Measurements from ENCODE around the gene KPNA1. TPM values are rescaled to one million over a fixed set of nuclear protein-coding genes. Genes with fewer than 3 reads are reported as not detected.

Gene KPNA1
- total RNA-seq, 1 experiment from 2014 or later, result 64.3 TPM

DNA sequence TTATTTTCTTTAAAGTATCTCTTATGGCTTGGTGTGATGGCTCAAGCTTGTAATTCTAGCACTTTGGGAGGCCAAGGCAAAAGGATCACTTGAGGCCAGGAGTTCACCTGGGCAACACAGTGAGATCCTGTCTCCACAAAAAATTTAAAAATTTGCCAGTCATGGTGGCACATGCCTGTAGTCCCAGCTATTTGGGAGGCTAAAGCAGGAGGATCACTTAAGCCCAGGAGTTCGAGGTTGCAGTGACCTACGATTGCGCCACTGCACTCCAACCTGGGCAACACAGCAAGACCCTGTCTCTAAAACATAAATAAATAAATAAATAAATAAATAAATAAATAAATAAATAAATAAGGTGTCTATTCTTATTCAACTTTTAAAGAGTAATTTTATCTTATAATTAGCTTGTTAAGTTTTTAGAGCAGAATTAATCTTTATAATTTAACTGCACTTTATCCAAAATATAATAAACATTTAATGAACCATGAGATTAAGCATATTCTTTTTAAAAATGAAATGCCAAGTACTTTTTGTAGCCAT, 48.0 kb downstream of the KPNA1 start:
- ChIA-PET POLR2A (ENCODE audit: unreplicated experiment) (no interaction called here), CTCF (no interaction called here)
- no peak overlapping the region for H3K4me2 ChIP-seq (ENCODE audit: low read length)
- no peak for TF ChIP-seq EZH2 (IDR thresholded peaks at IDR 0.05; ENCODE audit: low read length, unreplicated experiment)
- TF ChIP-seq EZH2phosphoT487 (IDR thresholded peaks at IDR 0.05; ENCODE audit: borderline replicate concordance, low read length), result no peak
- TF ChIP-seq, protein P1, sequence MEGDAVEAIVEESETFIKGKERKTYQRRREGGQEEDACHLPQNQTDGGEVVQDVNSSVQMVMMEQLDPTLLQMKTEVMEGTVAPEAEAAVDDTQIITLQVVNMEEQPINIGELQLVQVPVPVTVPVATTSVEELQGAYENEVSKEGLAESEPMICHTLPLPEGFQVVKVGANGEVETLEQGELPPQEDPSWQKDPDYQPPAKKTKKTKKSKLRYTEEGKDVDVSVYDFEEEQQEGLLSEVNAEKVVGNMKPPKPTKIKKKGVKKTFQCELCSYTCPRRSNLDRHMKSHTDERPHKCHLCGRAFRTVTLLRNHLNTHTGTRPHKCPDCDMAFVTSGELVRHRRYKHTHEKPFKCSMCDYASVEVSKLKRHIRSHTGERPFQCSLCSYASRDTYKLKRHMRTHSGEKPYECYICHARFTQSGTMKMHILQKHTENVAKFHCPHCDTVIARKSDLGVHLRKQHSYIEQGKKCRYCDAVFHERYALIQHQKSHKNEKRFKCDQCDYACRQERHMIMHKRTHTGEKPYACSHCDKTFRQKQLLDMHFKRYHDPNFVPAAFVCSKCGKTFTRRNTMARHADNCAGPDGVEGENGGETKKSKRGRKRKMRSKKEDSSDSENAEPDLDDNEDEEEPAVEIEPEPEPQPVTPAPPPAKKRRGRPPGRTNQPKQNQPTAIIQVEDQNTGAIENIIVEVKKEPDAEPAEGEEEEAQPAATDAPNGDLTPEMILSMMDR (conservative IDR thresholded peaks at IDR 0.05; ENCODE audit: low read depth, low read length), result no peak
- H2AFZ ChIP-seq (ENCODE audit: low read length), result no peak overlapping the region
- intact Hi-C loops (cut with micrococcal nuclease), result no loop called here
- no peaks in the 10 kb centered on the region for H3K9me2 ChIP-seq (replicated peaks; ENCODE audit: low read length)
- no peak overlapping the region for H3K9ac ChIP-seq (ENCODE audit: low read length)
- peaks cover 32% of the 10 kb centered on the region for H3K36me3 ChIP-seq (ENCODE audit: low read depth, low read length)
- no peak overlapping the region for H3K27ac ChIP-seq (ENCODE audit: low read length)
- peaks cover 24% of the 10 kb centered on the region for H4K20me1 ChIP-seq (ENCODE audit: low read length)
- no peak for DNase-seq
- H3K4me3 ChIP-seq (ENCODE audit: low read length), result no peak overlapping the region
- H3K9me3 ChIP-seq (ENCODE audit: low read length), result no peaks in the 10 kb centered on the region
- H3F3A ChIP-seq (ENCODE audit: low read length, unreplicated experiment), result no peaks in the 10 kb centered on the region
- H3K4me1 ChIP-seq (ENCODE audit: insufficient read depth, low read length), result no peaks in the 10 kb centered on the region
- BruUV-seq (replicated peaks), result no TSS peak
- H3K79me2 ChIP-seq (ENCODE audit: low read length), result peaks cover 50% of the 10 kb centered on the region
- ATAC-seq, result no peak
- no peaks in the 10 kb centered on the region for H3K27me3 ChIP-seq (ENCODE audit: low read length)

DNA sequence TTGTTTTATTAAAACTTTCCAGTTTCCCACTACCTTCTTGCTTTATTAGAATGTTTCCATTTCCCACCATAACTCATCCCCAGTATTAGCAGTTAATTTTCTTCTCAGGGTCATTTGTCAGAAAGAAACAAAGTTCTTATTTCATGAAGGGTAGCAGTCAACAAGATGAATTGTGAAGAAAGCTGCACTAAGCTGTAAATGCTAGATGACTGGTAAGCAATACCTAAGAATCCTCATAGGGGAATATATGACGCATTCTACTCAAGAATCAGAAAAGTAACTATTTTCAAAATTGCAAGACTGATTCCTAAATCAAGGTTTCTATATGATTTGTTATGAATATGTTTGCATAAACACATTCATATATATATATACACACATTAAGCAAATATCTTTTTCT, 50.1 kb downstream of the KPNA1 start:
- peaks cover 43% of the 10 kb centered on the region for H3K36me3 ChIP-seq (ENCODE audit: low read depth, low read length)
- POLR2A ChIA-PET (ENCODE audit: unreplicated experiment), result no interaction called here
- TF ChIP-seq EZH2 (IDR thresholded peaks at IDR 0.05; ENCODE audit: low read length, unreplicated experiment), result no peak
- intact Hi-C loops (cut with micrococcal nuclease), result loop anchor here (5.0 kb wide), 1 partner anchor 48 kb away; the partner anchor contains the start of gene KPNA1
- H3K4me1 ChIP-seq (ENCODE audit: insufficient read depth, low read length), result no peaks in the 10 kb centered on the region
- H3K79me2 ChIP-seq (ENCODE audit: low read length), result peaks cover 30% of the 10 kb centered on the region
- no peaks in the 10 kb centered on the region for H3K9me2 ChIP-seq (replicated peaks; ENCODE audit: low read length)
- ATAC-seq (no peak), DNase-seq (no peak)
- H3F3A ChIP-seq (ENCODE audit: low read length, unreplicated experiment), result peaks cover under 1% of the 10 kb centered on the region
- H3K27me3 ChIP-seq (ENCODE audit: low read length), result no peaks in the 10 kb centered on the region
- H3K27ac ChIP-seq (ENCODE audit: low read length), result no peak overlapping the region
- H2AFZ ChIP-seq (ENCODE audit: low read length), result no peak overlapping the region
- BruUV-seq (replicated peaks), result no TSS peak
- H3K4me3 ChIP-seq (ENCODE audit: low read length), result no peak overlapping the region
- no peak overlapping the region for H3K9ac ChIP-seq (ENCODE audit: low read length)
- no peaks in the 10 kb centered on the region for H3K9me3 ChIP-seq (ENCODE audit: low read length)
- peaks cover 8% of the 10 kb centered on the region; the same call in 1 of the 2 replicates for H4K20me1 ChIP-seq (ENCODE audit: low read length)
- no peak overlapping the region for H3K4me2 ChIP-seq (ENCODE audit: low read length)
- CTCF ChIA-PET, result no interaction called here

DNA sequence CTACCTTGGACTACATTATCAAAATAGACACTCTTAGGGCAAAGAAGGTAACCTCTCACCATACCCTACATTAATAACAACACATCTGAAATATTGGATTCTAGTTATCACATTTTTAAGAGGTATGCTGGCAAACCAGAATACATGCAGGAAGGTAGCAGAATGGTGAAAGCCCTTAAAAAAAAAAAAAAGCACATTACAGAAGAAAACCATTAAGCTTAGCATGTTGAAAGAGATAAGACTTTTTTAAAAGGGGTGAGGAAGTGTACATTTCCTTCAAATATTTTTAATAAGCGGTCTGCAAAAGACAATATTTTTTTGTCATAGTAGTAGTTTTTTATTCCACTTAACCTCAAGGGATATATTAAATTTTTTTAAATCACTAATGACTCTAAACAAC, 52.3 kb downstream of the KPNA1 start:
- no peaks in the 10 kb centered on the region for H3K9me3 ChIP-seq (ENCODE audit: low read length)
- POLR2A ChIA-PET (ENCODE audit: unreplicated experiment), result no interaction called here
- no peak overlapping the region for H3K9ac ChIP-seq (ENCODE audit: low read length)
- H3F3A ChIP-seq (ENCODE audit: low read length, unreplicated experiment), result peaks cover 4% of the 10 kb centered on the region
- no peak overlapping the region for H3K4me2 ChIP-seq (ENCODE audit: low read length)
- no peaks in the 10 kb centered on the region for H4K20me1 ChIP-seq (ENCODE audit: low read length)
- H3K79me2 ChIP-seq (ENCODE audit: low read length), result peaks cover 7% of the 10 kb centered on the region
- H3K4me3 ChIP-seq (ENCODE audit: low read length), result no peak overlapping the region
- H2AFZ ChIP-seq (ENCODE audit: low read length), result no peak overlapping the region
- no peaks in the 10 kb centered on the region for H3K27me3 ChIP-seq (ENCODE audit: low read length)
- no peaks in the 10 kb centered on the region for H3K4me1 ChIP-seq (ENCODE audit: insufficient read depth, low read length)
- CTCF ChIA-PET, result no interaction called here
- no peak overlapping the region for H3K27ac ChIP-seq (ENCODE audit: low read length)
- BruUV-seq (replicated peaks), result no TSS peak
- ATAC-seq (no peak), DNase-seq (no peak)
- no peaks in the 10 kb centered on the region for H3K9me2 ChIP-seq (replicated peaks; ENCODE audit: low read length)
- no peak for TF ChIP-seq EZH2phosphoT487 (IDR thresholded peaks at IDR 0.05; ENCODE audit: borderline replicate concordance, low read length)
- TF ChIP-seq, protein P1 (conservative IDR thresholded peaks at IDR 0.05; ENCODE audit: low read depth, low read length), result no peak
- no peak for TF ChIP-seq EZH2 (IDR thresholded peaks at IDR 0.05; ENCODE audit: low read length, unreplicated experiment)
- intact Hi-C loops (cut with micrococcal nuclease), result loop anchor here (5.0 kb wide), 1 partner anchor 50 kb away; the partner anchor contains the start of gene KPNA1
- peaks cover 65% of the 10 kb centered on the region for H3K36me3 ChIP-seq (ENCODE audit: low read depth, low read length)

Data from PC-3 (cell line).